HEK293 (cell line): ENCODE measurements around the gene ADPRHL1.
A peak's percentile ranks its signal among the peaks of the same experiment; 100 is the strongest.
"Not testable (repeated sequence)": the region's sequence is repeated elsewhere in the genome, so short reads cannot be mapped to it uniquely, and the experiment has no call there.

Experiments
- CTCF ChIA-PET: fragments of 350-600 bp; formaldehyde crosslinking; extraction: SDS; loops from one replicate; lab custom pipeline; 2021; ENCODE audit warnings: antibody characterized with exemption; lab: Yijun Ruan, JAX
- POLR2A ChIA-PET: fragments of 300-600 bp; formaldehyde crosslinking; extraction: SDS; loops from one replicate; lab custom pipeline; 2020; ENCODE audit warnings: antibody characterized with exemption, inconsistent platforms; lab: Yijun Ruan, JAX
- H3K27ac ChIP-seq: fragments of 200-500 bp; sonication (Bioruptor generic); 2 replicates; pipeline ENCODE4 v1.5.1; 2014; ENCODE audit warnings: low read depth, low read length, control low read depth, inconsistent platforms; ENCODE audit errors: extremely low read depth
- H3K36me3 ChIP-seq, 2 experiments: fragments of 200-500 bp in 1 of 2; sonication (Bioruptor generic) in 1 of 2; 1 replicate in 1 of 2; 2 replicates in 1 of 2; pipeline ENCODE4 v1.5.1; 2014 to 2017; ENCODE audit warnings: inconsistent platforms in 2 of 2, low read length in 2 of 2; ENCODE audit not compliant: control insufficient read depth in 2 of 2, insufficient read depth in 1 of 2
- H3K4me1 ChIP-seq: fragments of 200-500 bp; sonication (Bioruptor generic); 2 replicates; pipeline ENCODE4 v1.5.1; 2014; ENCODE audit warnings: mild to moderate bottlenecking, low read length, inconsistent platforms; ENCODE audit not compliant: control insufficient read depth, insufficient read depth
- H3K4me3 ChIP-seq: 2 replicates; pipeline ENCODE4 v1.5.1; 2011; ENCODE audit warnings: low read depth, mild to moderate bottlenecking, control low read depth, low read length, moderate library complexity
- H3K9me3 ChIP-seq: fragments of 200-500 bp; sonication (Bioruptor generic); 2 replicates; pipeline ENCODE4 v1.5.1; 2014; ENCODE audit warnings: low read depth, low read length, inconsistent platforms; ENCODE audit not compliant: control insufficient read depth, insufficient read depth
- ATF2 ChIP-seq: fragments of 450-650 bp; formaldehyde crosslinking; IDR thresholded peaks from 2 replicates; pipeline ENCODE4 v1.5.1; 2016; ENCODE audit warnings: missing biosample characterization, missing genetic modification characterization, low read depth
- BCL11B ChIP-seq: fragments of 450-650 bp; formaldehyde crosslinking; IDR thresholded peaks from 2 replicates; pipeline ENCODE4 v1.5.1; 2016; ENCODE audit warnings: low read depth, missing biosample characterization, missing genetic modification characterization
- KLF10 ChIP-seq: fragments of 450-650 bp; IDR thresholded peaks from 2 replicates; pipeline ENCODE4 v1.5.1; 2018; ENCODE audit warnings: missing biosample characterization, mild to moderate bottlenecking, missing genetic modification characterization
- MYNN ChIP-seq: fragments of 450-650 bp; formaldehyde crosslinking; IDR thresholded peaks from 2 replicates; pipeline ENCODE4 v1.5.1; 2016; ENCODE audit warnings: missing biosample characterization, missing genetic modification characterization, borderline replicate concordance
- REPIN1 ChIP-seq: fragments of 450-650 bp; formaldehyde crosslinking; IDR thresholded peaks from 2 replicates; pipeline ENCODE4 v1.5.1; 2017; ENCODE audit warnings: missing biosample characterization, missing genetic modification characterization, low read depth
- SCRT1 ChIP-seq: fragments of 450-650 bp; formaldehyde crosslinking; IDR thresholded peaks from 2 replicates; pipeline ENCODE4 v1.5.1; 2016; ENCODE audit warnings: missing biosample characterization, missing genetic modification characterization, borderline replicate concordance
- ZEB2 ChIP-seq: fragments of 450-650 bp; formaldehyde crosslinking; IDR thresholded peaks from 2 replicates; pipeline ENCODE4 v1.5.1; 2016; ENCODE audit warnings: missing biosample characterization, missing genetic modification characterization
- ZFHX2 ChIP-seq: fragments of 450-650 bp; formaldehyde crosslinking; conservative IDR thresholded peaks from 2 replicates; pipeline ENCODE4 v1.5.1; 2016; ENCODE audit warnings: missing biosample characterization, missing genetic modification characterization
- ZFP3 ChIP-seq: fragments of 450-650 bp; formaldehyde crosslinking; IDR thresholded peaks from 2 replicates; pipeline ENCODE4 v1.5.1; 2016; ENCODE audit warnings: low read depth, missing biosample characterization, missing genetic modification characterization
- ZNF146 ChIP-seq: fragments of 450-650 bp; formaldehyde crosslinking; IDR thresholded peaks from 2 replicates; pipeline ENCODE4 v1.5.1; 2016; ENCODE audit warnings: missing biosample characterization, missing genetic modification characterization
- ZNF184 ChIP-seq: fragments of 450-650 bp; IDR thresholded peaks from 2 replicates; pipeline ENCODE4 v1.5.1; 2018; ENCODE audit warnings: missing biosample characterization, mild to moderate bottlenecking, missing genetic modification characterization
- ZNF214 ChIP-seq: fragments of 450-650 bp; formaldehyde crosslinking; IDR thresholded peaks from 2 replicates; pipeline ENCODE4 v1.5.1; 2017; ENCODE audit warnings: missing biosample characterization, mild to moderate bottlenecking, missing genetic modification characterization, borderline replicate concordance
- ZNF239 ChIP-seq: fragments of 450-650 bp; formaldehyde crosslinking; IDR thresholded peaks from 2 replicates; pipeline ENCODE4 v1.5.1; 2016; ENCODE audit warnings: missing biosample characterization, missing genetic modification characterization
- ZNF558 ChIP-seq: fragments of 450-650 bp; formaldehyde crosslinking; IDR thresholded peaks from 2 replicates; pipeline ENCODE4 v1.5.1; 2016; ENCODE audit warnings: missing biosample characterization, missing genetic modification characterization
- ZNF580 ChIP-seq: fragments of 450-650 bp; formaldehyde crosslinking; IDR thresholded peaks from 2 replicates; pipeline ENCODE4 v1.5.1; 2016; ENCODE audit warnings: missing biosample characterization, missing genetic modification characterization
- ZNF623 ChIP-seq: fragments of 450-650 bp; formaldehyde crosslinking; IDR thresholded peaks from 2 replicates; pipeline ENCODE4 v1.5.1; 2016; ENCODE audit warnings: missing biosample characterization, missing genetic modification characterization
- ZNF654 ChIP-seq: fragments of 450-650 bp; formaldehyde crosslinking; IDR thresholded peaks from 2 replicates; pipeline ENCODE4 v1.5.1; 2016; ENCODE audit warnings: low read depth, missing biosample characterization, missing genetic modification characterization
- ZNF707 ChIP-seq: fragments of 450-650 bp; formaldehyde crosslinking; IDR thresholded peaks from 2 replicates; pipeline ENCODE4 v1.5.1; 2016; ENCODE audit warnings: missing biosample characterization, missing genetic modification characterization
- ZNF768 ChIP-seq: fragments of 450-650 bp; formaldehyde crosslinking; IDR thresholded peaks from 2 replicates; pipeline ENCODE4 v1.5.1; 2018; ENCODE audit warnings: missing biosample characterization, mild to moderate bottlenecking, missing genetic modification characterization

ADPRHL1 gene

GRCh38 chr13:113450861-113451620 is 2.2 kb downstream of the ADPRHL1 start:
- H3K4me3 ChIP-seq, POLR2A ChIA-PET, H3K9me3 ChIP-seq, H3K4me1 ChIP-seq, H3K27ac ChIP-seq: not testable (repeated sequence)
- H3K36me3 ChIP-seq, result peaks cover 0 to 29% of the 10 kb centered on the region in 2 experiments; a peak in 1 of 3 replicates
- CTCF ChIA-PET, result interaction anchor here (0.7 to 1.7 kb wide), 3 partner anchors 11 to 124 kb away, joined by 3 to 4 read pairs (median 4); no protein-coding TSS in a partner anchor
- TF ChIP-seq ZNF654 (tag by site-specific recombination) (peak; percentile 21; the same call in 1 of the 2 replicates), ZFHX2 (peak; percentile 19; the same call in 1 of the 2 replicates)

GRCh38 chr13:113450348-113450744 is 2.9 kb downstream of the ADPRHL1 start:
- CTCF ChIA-PET, result interaction anchor here (0.6 kb wide), 1 partner anchor 12 kb away, joined by 3 read pairs; no protein-coding TSS in a partner anchor
- H3K4me1 ChIP-seq, result not testable (repeated sequence)

GRCh38 chr13:113449693-113450347 is 3.5 kb downstream of the ADPRHL1 start:
- H3K4me1 ChIP-seq, result peaks cover 4% of the 10 kb centered on the region; the same call in 1 of the 2 replicates
- H3K4me3 ChIP-seq, result no peak overlapping the region
- ChIA-PET POLR2A (no interaction called here), CTCF (interaction anchor here (0.6 kb wide), 1 partner anchor 13 kb away, joined by 3 read pairs; no protein-coding TSS in a partner anchor)
- H3K36me3 ChIP-seq, result peaks cover 0 to 19% of the 10 kb centered on the region in 2 experiments; a peak in 1 of 3 replicates
- no peak for TF ChIP-seq ZFP3 (tag by site-specific recombination)
- TF ChIP-seq ZNF558 (tag by site-specific recombination), result no peak
- no peak for TF ChIP-seq ZNF239 (tag by site-specific recombination)
- no peak for TF ChIP-seq ZNF580
- TF ChIP-seq ZNF214 (tag by site-specific recombination), result no peak
- TF ChIP-seq KLF10 (tag by site-specific recombination), result no peak
- TF ChIP-seq ZNF768 (tag by site-specific recombination), result no peak
- no peak for TF ChIP-seq ZEB2
- TF ChIP-seq BCL11B, result no peak
- no peak for TF ChIP-seq MYNN (tag by site-specific recombination)
- no peak for TF ChIP-seq REPIN1 (tag by site-specific recombination)
- no peak for TF ChIP-seq SCRT1 (tag by site-specific recombination)
- TF ChIP-seq ZNF184 (tag by site-specific recombination), result no peak
- no peak for TF ChIP-seq ZNF623 (tag by site-specific recombination)
- no peak for TF ChIP-seq ZNF146
- no peak for TF ChIP-seq ZNF707
- no peak for TF ChIP-seq ATF2 (tag by site-specific recombination)
- TF ChIP-seq, all 188 proteins: peak for 0
- Histone ChIP-seq H3K9me3 (no peaks in the 10 kb centered on the region), H3K27ac (no peak overlapping the region)

More at GRCh38 chr13:113450348-113450744, 2.9 kb downstream of the ADPRHL1 start:
- H3K36me3 ChIP-seq, result peaks cover 0 to 25% of the 10 kb centered on the region in 2 experiments; a peak in 1 of 3 replicates
- H3K9me3 ChIP-seq, POLR2A ChIA-PET, H3K27ac ChIP-seq, H3K4me3 ChIP-seq: not testable (repeated sequence)
